Middle frontal gyrus (tissue), 1 donor: ENCODE measurements around the gene XYLB.
"Not testable (repeated sequence)": the region's sequence is repeated elsewhere in the genome, so short reads cannot be mapped to it uniquely, and the experiment has no call there.

ENCODE experiments used
- DNase-seq: peaks from one replicate; pipeline ENCODE4 v3.0.0-alpha.2; 2015; ENCODE audit warnings: low spot score; ENCODE audit errors: extremely low spot score

Gene XYLB

GRCh38 chr3:38346587-38347410 lies at the start of gene XYLB:
Gene XYLB (plus strand): TSS chr3:38346785. CDS start chr3:38346869, 84 bp downstream.
- DNase-seq = peak; percentile 81

- not testable (repeated sequence) for DNase-seq
Observed at GRCh38 chr3:38297053-38297452, 49.5 kb upstream of the XYLB start.

- DNase-seq = no peak
Observed at GRCh38 chr3:38297537-38297936, 49.0 kb upstream of the XYLB start.

GRCh38 chr3:38297947-38298711 lies 48.5 kb upstream of the XYLB start:
- DNase-seq = no peak

- DNase-seq = no peak
Observed at GRCh38 chr3:38306941-38307340, 39.6 kb upstream of the XYLB start.

- no peak for DNase-seq
Observed at GRCh38 chr3:38307599-38307998, 39.0 kb upstream of the XYLB start.

- DNase-seq = no peak
Observed at GRCh38 chr3:38308456-38308855, 38.1 kb upstream of the XYLB start.

GRCh38 chr3:38311476-38311875 lies 35.1 kb upstream of the XYLB start:
- no peak for DNase-seq

- no peak for DNase-seq
Observed at GRCh38 chr3:38311941-38312340, 34.6 kb upstream of the XYLB start.

- no peak for DNase-seq
Observed at GRCh38 chr3:38312356-38312755, 34.2 kb upstream of the XYLB start.

- no peak for DNase-seq
Observed at GRCh38 chr3:38313263-38313662, 33.3 kb upstream of the XYLB start.

GRCh38 chr3:38313695-38314094 lies 32.9 kb upstream of the XYLB start:
- no peak for DNase-seq

- DNase-seq = no peak
Observed at GRCh38 chr3:38314112-38314763, 32.3 kb upstream of the XYLB start.

- DNase-seq = no peak
Observed at GRCh38 chr3:38314764-38315487, 31.7 kb upstream of the XYLB start.

- DNase-seq = no peak
Observed at GRCh38 chr3:38315488-38316230, 30.9 kb upstream of the XYLB start.

- DNase-seq = no peak
Observed at GRCh38 chr3:38316356-38317191, 30.0 kb upstream of the XYLB start.

- no peak for DNase-seq
Observed at GRCh38 chr3:38317192-38317759, 29.3 kb upstream of the XYLB start.

GRCh38 chr3:38318766-38319671 lies 27.6 kb upstream of the XYLB start:
- DNase-seq = no peak
